HepG2 (cell line): Measurements from ENCODE around the gene NSD2. TPM values are rescaled to one million over a fixed set of nuclear protein-coding genes. Genes with fewer than 3 reads are reported as not detected.

Experiments
- ARNTL ChIP-seq: sonication (generic); formaldehyde crosslinking; IDR thresholded peaks from 2 replicates; pipeline ENCODE4 v1.4.0; 2020; ENCODE audit warnings: mild to moderate bottlenecking, missing genetic modification reagents
- ATF2 ChIP-seq: sonication (generic); formaldehyde crosslinking; IDR thresholded peaks from 2 replicates; pipeline ENCODE4 v1.4.0; 2020; ENCODE audit warnings: missing genetic modification reagents
- FOSL2 ChIP-seq: sonication (generic); formaldehyde crosslinking; IDR thresholded peaks from 2 replicates; pipeline ENCODE4 v1.4.0; 2020; ENCODE audit warnings: missing genetic modification reagents
- HBP1 ChIP-seq: IDR thresholded peaks from 2 replicates; pipeline ENCODE4 v1.6.1; 2016; ENCODE audit warnings: low read depth, control low read depth
- HOXA3 ChIP-seq: sonication (generic); formaldehyde crosslinking; IDR thresholded peaks from 2 replicates; pipeline ENCODE4 v1.5.0; 2020; ENCODE audit warnings: missing genetic modification reagents
- KAT7 ChIP-seq: IDR thresholded peaks from 2 replicates; pipeline ENCODE4 v1.6.1; 2018; ENCODE audit warnings: borderline replicate concordance, missing compliant biosample characterization
- KLF12 ChIP-seq: sonication (generic); formaldehyde crosslinking; IDR thresholded peaks from 2 replicates; pipeline ENCODE4 v1.4.0; 2020; ENCODE audit warnings: missing genetic modification reagents, borderline replicate concordance
- NFKB2 ChIP-seq: sonication (generic); formaldehyde crosslinking; IDR thresholded peaks from 2 replicates; pipeline ENCODE4 v1.4.0; 2020; ENCODE audit warnings: missing genetic modification reagents, borderline replicate concordance
- RFXANK ChIP-seq: IDR thresholded peaks from 2 replicates; pipeline ENCODE4 v1.6.1; 2016
- SNAPC5 ChIP-seq: sonication (generic); formaldehyde crosslinking; IDR thresholded peaks from 2 replicates; pipeline ENCODE4 v1.8.1; 2023; ENCODE audit warnings: mild to moderate bottlenecking, missing genetic modification reagents, borderline replicate concordance
- SP2 ChIP-seq: sonication (generic); formaldehyde crosslinking; IDR thresholded peaks from 2 replicates; pipeline ENCODE4 v1.5.1; 2020; ENCODE audit warnings: mild to moderate bottlenecking, missing genetic modification reagents
- SP4 ChIP-seq: sonication (generic); formaldehyde crosslinking; IDR thresholded peaks from 2 replicates; pipeline ENCODE4 v1.8.1; 2023; ENCODE audit warnings: mild to moderate bottlenecking, missing genetic modification reagents
- SRSF9 ChIP-seq: fragments of 200-400 bp; formaldehyde crosslinking; IDR thresholded peaks from 2 replicates; pipeline ENCODE4 v1.6.1; 2018; ENCODE audit warnings: borderline replicate concordance, mild to moderate bottlenecking, low read depth, low read length; ENCODE audit not compliant: insufficient read depth, poor library complexity, severe bottlenecking
- TAF1 ChIP-seq: sonication (generic); formaldehyde crosslinking; IDR thresholded peaks from 2 replicates; pipeline ENCODE4 v1.4.0; 2020; ENCODE audit warnings: missing genetic modification reagents
- TARDBP ChIP-seq: sonication (generic); formaldehyde crosslinking; IDR thresholded peaks from 2 replicates; pipeline ENCODE4 v1.8.0; 2022; ENCODE audit warnings: mild to moderate bottlenecking, missing genetic modification reagents
- ZBTB14 ChIP-seq: sonication (generic); formaldehyde crosslinking; IDR thresholded peaks from 2 replicates; pipeline ENCODE4 v1.4.0; 2020; ENCODE audit warnings: missing genetic modification reagents
- ZFP91 ChIP-seq: sonication (generic); formaldehyde crosslinking; IDR thresholded peaks from 2 replicates; pipeline ENCODE4 v1.9.0; 2022; ENCODE audit warnings: missing genetic modification reagents, mild to moderate bottlenecking, borderline replicate concordance
- ZNF24 ChIP-seq: fragments of 450-650 bp; IDR thresholded peaks from 2 replicates; pipeline ENCODE4 v1.6.1; 2017; ENCODE audit warnings: antibody characterized with exemption, mild to moderate bottlenecking
- ZNF260 ChIP-seq: sonication (generic); formaldehyde crosslinking; IDR thresholded peaks from 2 replicates; pipeline ENCODE4 v1.4.0; 2020; ENCODE audit warnings: missing genetic modification reagents, low read depth, mild to moderate bottlenecking, borderline replicate concordance
- ZNF558 ChIP-seq: sonication (generic); formaldehyde crosslinking; IDR thresholded peaks from 2 replicates; pipeline ENCODE4 v1.9.0; 2022; ENCODE audit warnings: mild to moderate bottlenecking, missing genetic modification reagents, borderline replicate concordance
- ZNF570 ChIP-seq: sonication (generic); formaldehyde crosslinking; IDR thresholded peaks from 2 replicates; pipeline ENCODE4 v1.4.0; 2020; ENCODE audit warnings: mild to moderate bottlenecking, missing genetic modification reagents, borderline replicate concordance
- ZNF670 ChIP-seq: sonication (generic); formaldehyde crosslinking; IDR thresholded peaks from 2 replicates; pipeline ENCODE4 v1.8.0; 2022; ENCODE audit warnings: mild to moderate bottlenecking, missing genetic modification reagents, borderline replicate concordance
- ZNF782 ChIP-seq: sonication (generic); formaldehyde crosslinking; IDR thresholded peaks from 2 replicates; pipeline ENCODE4 v1.4.0; 2020; ENCODE audit warnings: missing genetic modification reagents, mild to moderate bottlenecking, borderline replicate concordance
- polyA plus RNA-seq, 8 experiments: library from polyadenylated mRNA; depleted of rRNA in 3 of 8; stranded (reverse) in 7 of 8; unstranded in 1 of 8; fragments of >200 nt; fragmentation: Illumina TruSeq in 4 of 8; extraction: Trizol in 4 of 8; gene quantifications; 2 replicates each; pipeline versions ENCODE4 v1.2.1 to v1.2.3, GENCODE V29; 2011 to 2016; ENCODE audit warnings: low read depth in 4 of 8, missing spikeins in 1 of 8, mixed read lengths in 1 of 8; ENCODE audit not compliant: insufficient read depth in 1 of 8
- total RNA-seq, 5 experiments: library from RNA; depleted of rRNA; stranded (reverse); fragments of >200 nt; fragmentation: Illumina TruSeq; extraction: Trizol; gene quantifications; 2 replicates each; pipeline ENCODE4 v1.2.3, GENCODE V29; 2016; ENCODE audit warnings: low read depth in 1 of 5

Gene NSD2
- total and polyA plus RNA-seq, 2 of the 13 experiments (the other 11 are each of a cell fraction or from before 2014, with no cell fraction given): 22.0 to 65.9 TPM

GRCh38 chr4:1870578-1871443, at the start of gene NSD2 (continued):
- TF ChIP-seq ZNF24 (no peak), ZNF670 (CRISPR knock-in tag) (peak; percentile 75; the same call in 1 of the 2 replicates), ZBTB14 (CRISPR knock-in tag) (peak; percentile 94), HOXA3 (CRISPR knock-in tag) (peak; percentile 74; the same call in 1 of the 2 replicates), KLF12 (CRISPR knock-in tag) (peak; percentile 93), SRSF9 (no peak), ZNF558 (CRISPR knock-in tag) (no peak), SNAPC5 (0 out of 2 replicates have a peak, but pooled peaks have one; percentile 60), FOSL2 (CRISPR knock-in tag) (peak; percentile 17; the same call in 1 of the 2 replicates), HBP1 (CRISPR knock-in tag) (no peak), KAT7 (peak; percentile 6; the same call in 1 of the 2 replicates), NFKB2 (CRISPR knock-in tag) (peak; percentile 94), TARDBP (CRISPR knock-in tag) (peak; percentile 41; the same call in 1 of the 2 replicates), SP4 (CRISPR knock-in tag) (peak; percentile 70), ATF2 (CRISPR knock-in tag) (peak; percentile 59; the same call in 1 of the 2 replicates), ZNF782 (CRISPR knock-in tag) (peak; percentile 54; the same call in 1 of the 2 replicates), ARNTL (0 out of 2 replicates have a peak, but pooled peaks have one; percentile 46), ZNF260 (no peak), ZFP91 (CRISPR knock-in tag) (peak; percentile 72; the same call in 1 of the 2 replicates), RFXANK (CRISPR knock-in tag) (no peak), SP2 (CRISPR knock-in tag) (peak; percentile 68), ZNF570 (0 out of 2 replicates have a peak, but pooled peaks have one; percentile 82), TAF1 (CRISPR knock-in tag) (peak; percentile 81)
